Panc1 (cell line): Measurements from ENCODE around the gene UBAP2L.

Source experiments
- POLR2AphosphoS5 ChIP-seq: IDR thresholded peaks from 2 replicates; pipeline ENCODE4 v1.6.1; 2012; ENCODE audit warnings: mild to moderate bottlenecking, low read depth, low read length, moderate library complexity
- SIN3A ChIP-seq: IDR thresholded peaks from 2 replicates; pipeline ENCODE4 v1.6.1; 2012; ENCODE audit warnings: low read depth, mild to moderate bottlenecking, low read length, moderate library complexity, borderline replicate concordance; ENCODE audit not compliant: insufficient read depth
- TF ChIP-seq, protein P1 (sequence below): fragments of 450-650 bp; IDR thresholded peaks from 2 replicates; pipeline ENCODE4 v1.5.1; 2017; ENCODE audit warnings: mild to moderate bottlenecking

DNA sequence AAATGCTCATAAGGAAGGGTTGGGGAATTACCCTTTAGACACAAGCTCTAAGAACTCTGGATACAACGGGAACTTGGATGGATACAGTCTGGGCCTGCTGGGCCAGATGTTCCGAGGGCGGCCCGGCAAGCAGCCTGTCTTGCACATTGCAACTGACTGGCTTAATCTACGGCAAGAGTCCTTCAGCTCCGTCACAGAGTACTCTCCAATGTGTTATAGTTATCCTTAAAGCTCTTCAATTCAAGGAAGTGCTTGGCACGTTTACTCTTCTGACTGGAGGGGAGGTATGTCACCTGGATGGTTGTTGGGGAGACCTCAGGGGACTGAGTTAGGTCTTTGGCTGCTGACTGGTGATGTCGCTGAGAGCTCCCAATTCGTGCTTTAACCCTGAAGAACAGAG, 13.5 kb upstream of the UBAP2L start:
- TF ChIP-seq POLR2AphosphoS5 (no peak), SIN3A (no peak)
- TF ChIP-seq, protein P1, sequence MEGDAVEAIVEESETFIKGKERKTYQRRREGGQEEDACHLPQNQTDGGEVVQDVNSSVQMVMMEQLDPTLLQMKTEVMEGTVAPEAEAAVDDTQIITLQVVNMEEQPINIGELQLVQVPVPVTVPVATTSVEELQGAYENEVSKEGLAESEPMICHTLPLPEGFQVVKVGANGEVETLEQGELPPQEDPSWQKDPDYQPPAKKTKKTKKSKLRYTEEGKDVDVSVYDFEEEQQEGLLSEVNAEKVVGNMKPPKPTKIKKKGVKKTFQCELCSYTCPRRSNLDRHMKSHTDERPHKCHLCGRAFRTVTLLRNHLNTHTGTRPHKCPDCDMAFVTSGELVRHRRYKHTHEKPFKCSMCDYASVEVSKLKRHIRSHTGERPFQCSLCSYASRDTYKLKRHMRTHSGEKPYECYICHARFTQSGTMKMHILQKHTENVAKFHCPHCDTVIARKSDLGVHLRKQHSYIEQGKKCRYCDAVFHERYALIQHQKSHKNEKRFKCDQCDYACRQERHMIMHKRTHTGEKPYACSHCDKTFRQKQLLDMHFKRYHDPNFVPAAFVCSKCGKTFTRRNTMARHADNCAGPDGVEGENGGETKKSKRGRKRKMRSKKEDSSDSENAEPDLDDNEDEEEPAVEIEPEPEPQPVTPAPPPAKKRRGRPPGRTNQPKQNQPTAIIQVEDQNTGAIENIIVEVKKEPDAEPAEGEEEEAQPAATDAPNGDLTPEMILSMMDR, result no peak
